NT2/D1 (cell line): Measurements from ENCODE around the gene ABCB1.

Experiments used
- DNase-seq: peaks from one replicate; pipeline ENCODE4 v3.0.0-alpha.2; 2011; ENCODE audit warnings: low read depth, low spot score
- H3K27me3 ChIP-seq: 2 replicates; pipeline ENCODE4 v1.6.0; 2011; ENCODE audit warnings: mild to moderate bottlenecking; ENCODE audit not compliant: insufficient read length, insufficient read depth
- H3K36me3 ChIP-seq: 2 replicates; pipeline ENCODE4 v1.6.1; 2011; ENCODE audit warnings: mild to moderate bottlenecking, low read length, mixed read lengths; ENCODE audit not compliant: insufficient read depth, insufficient read length
- H3K4me1 ChIP-seq: 2 replicates; pipeline ENCODE4 v1.5.1; 2011; ENCODE audit not compliant: insufficient read depth, insufficient read length
- H3K4me3 ChIP-seq: 2 replicates; pipeline ENCODE4 v1.5.1; 2011; ENCODE audit warnings: low read depth; ENCODE audit not compliant: insufficient read length
- H3K9ac ChIP-seq: 2 replicates; pipeline ENCODE4 v1.6.0; 2011; ENCODE audit warnings: low read depth; ENCODE audit not compliant: insufficient read length
- H3K9me3 ChIP-seq: 2 replicates; pipeline ENCODE4 v1.5.1; 2011; ENCODE audit warnings: mild to moderate bottlenecking, low read length; ENCODE audit not compliant: insufficient read depth
- SUZ12 ChIP-seq: IDR thresholded peaks from 2 replicates; pipeline ENCODE4 v1.6.1; 2011; ENCODE audit not compliant: insufficient read length, insufficient read depth; ENCODE audit errors: extremely low read depth
- YY1 ChIP-seq: IDR thresholded peaks from 2 replicates; pipeline ENCODE4 v1.6.1; 2011; ENCODE audit not compliant: insufficient read length, insufficient read depth
- ZNF274 ChIP-seq: IDR thresholded peaks from 2 replicates; pipeline ENCODE4 v1.6.1; 2011; ENCODE audit warnings: mild to moderate bottlenecking, low read depth, low read length

The ABCB1 gene

GRCh38 chr7:87596696-87597095 is 4.0 kb downstream of the ABCB1 start:
- Histone ChIP-seq H3K4me1 (no peaks in the 10 kb centered on the region), H3K9ac (no peak overlapping the region), H3K36me3 (no peaks in the 10 kb centered on the region), H3K27me3 (peaks cover 26% of the 10 kb centered on the region), H3K9me3 (no peaks in the 10 kb centered on the region), H3K4me3 (no peak overlapping the region)
- no peak for DNase-seq
- TF ChIP-seq YY1: no peak
- TF ChIP-seq SUZ12: no peak
- TF ChIP-seq ZNF274: no peak

- peaks cover 20% of the 10 kb centered on the region for H3K27me3 ChIP-seq
- no peaks in the 10 kb centered on the region for H3K36me3 ChIP-seq
- H3K4me1 ChIP-seq: no peaks in the 10 kb centered on the region
- H3K4me3 ChIP-seq: no peak overlapping the region
- no peak for DNase-seq
- no peak overlapping the region for H3K9ac ChIP-seq
- H3K9me3 ChIP-seq: no peaks in the 10 kb centered on the region
- no peak for TF ChIP-seq YY1
- TF ChIP-seq ZNF274: no peak
- no peak for TF ChIP-seq SUZ12
Measured at GRCh38 chr7:87596136-87596535, 4.5 kb downstream of the ABCB1 start.

GRCh38 chr7:87592300-87592699 is 8.4 kb downstream of the ABCB1 start:
- DNase-seq: no peak
- no peak for TF ChIP-seq YY1
- TF ChIP-seq SUZ12: no peak
- no peak for TF ChIP-seq ZNF274
- H3K4me1 ChIP-seq: no peaks in the 10 kb centered on the region
- H3K36me3 ChIP-seq: no peaks in the 10 kb centered on the region
- H3K27me3 ChIP-seq: no peaks in the 10 kb centered on the region
- no peaks in the 10 kb centered on the region for H3K9me3 ChIP-seq
- H3K9ac ChIP-seq: no peak overlapping the region
- no peak overlapping the region for H3K4me3 ChIP-seq

GRCh38 chr7:87591211-87591610 is 9.5 kb downstream of the ABCB1 start:
- no peak overlapping the region for H3K9ac ChIP-seq
- TF ChIP-seq SUZ12: no peak
- no peak for TF ChIP-seq ZNF274
- TF ChIP-seq YY1: no peak
- no peaks in the 10 kb centered on the region for H3K27me3 ChIP-seq
- no peaks in the 10 kb centered on the region for H3K4me1 ChIP-seq
- no peaks in the 10 kb centered on the region for H3K9me3 ChIP-seq
- H3K36me3 ChIP-seq: no peaks in the 10 kb centered on the region
- H3K4me3 ChIP-seq: no peak overlapping the region
- DNase-seq: no peak

GRCh38 chr7:87590578-87590977 is 10.1 kb downstream of the ABCB1 start:
- Histone ChIP-seq H3K27me3 (no peaks in the 10 kb centered on the region), H3K36me3 (no peaks in the 10 kb centered on the region), H3K9me3 (no peaks in the 10 kb centered on the region), H3K4me3 (no peak overlapping the region), H3K9ac (no peak overlapping the region), H3K4me1 (no peaks in the 10 kb centered on the region)
- TF ChIP-seq ZNF274 (no peak), YY1 (no peak), SUZ12 (no peak)
- DNase-seq: no peak

- no peaks in the 10 kb centered on the region for H3K27me3 ChIP-seq
- DNase-seq: no peak
- H3K9ac ChIP-seq: no peak overlapping the region
- no peaks in the 10 kb centered on the region for H3K9me3 ChIP-seq
- TF ChIP-seq ZNF274 (no peak), YY1 (no peak), SUZ12 (no peak)
- no peaks in the 10 kb centered on the region for H3K36me3 ChIP-seq
- H3K4me1 ChIP-seq: no peaks in the 10 kb centered on the region
- H3K4me3 ChIP-seq: no peak overlapping the region
Measured at GRCh38 chr7:87589631-87590030, 11.1 kb downstream of the ABCB1 start.

- no peak for TF ChIP-seq YY1
- TF ChIP-seq SUZ12: no peak
- no peak for TF ChIP-seq ZNF274
- no peak overlapping the region for H3K4me3 ChIP-seq
- H3K27me3 ChIP-seq: no peaks in the 10 kb centered on the region
- H3K36me3 ChIP-seq: no peaks in the 10 kb centered on the region
- H3K9ac ChIP-seq: no peak overlapping the region
- H3K9me3 ChIP-seq: no peaks in the 10 kb centered on the region
- no peaks in the 10 kb centered on the region for H3K4me1 ChIP-seq
- no peak for DNase-seq
Measured at GRCh38 chr7:87581723-87582122, 19.0 kb downstream of the ABCB1 start.
